Gastrocnemius medialis (tissue), 4 donors: ENCODE data around the gene MNAT1.
"Not testable (repeated sequence)": the region's sequence is repeated elsewhere in the genome, so short reads cannot be mapped to it uniquely, and the experiment has no call there.

Experiments used
- CTCF ChIP-seq, 5 experiments: fragments of 450-650 bp in 3 of 5; fragments of 200-600 bp in 2 of 5; sonication (generic) in 2 of 5; IDR thresholded peaks in 4 of 5; conservative IDR thresholded peaks in 1 of 5; 1 replicate in 4 of 5; 2 replicates in 1 of 5; pipeline ENCODE4 v1.5.1; 2016 to 2019; ENCODE audit warnings: antibody characterized with exemption in 5 of 5, mild to moderate bottlenecking in 3 of 5, moderate library complexity in 3 of 5
- POLR2A ChIP-seq, 2 donors: fragments of 450-650 bp; IDR thresholded peaks; one replicate each; pipeline ENCODE4 v1.6.1; 2017; ENCODE audit warnings: antibody characterized with exemption in 2 of 2, mild to moderate bottlenecking in 2 of 2, moderate library complexity in 2 of 2

GRCh38 chr14:60731291-60731690, 3.3 kb upstream of the MNAT1 start:
- TF ChIP-seq POLR2A (IDR thresholded peaks at IDR 0.05); CTCF (IDR thresholded peaks at IDR 0.05 in 4 of 5, conservative IDR thresholded peaks at IDR 0.05 in 1 of 5): not testable (repeated sequence)
